ENCODE data around the gene ZNF132. TPM values are rescaled to one million over a fixed set of nuclear protein-coding genes. Genes with fewer than 3 reads are reported as not detected.

The ZNF132 gene
- total and polyA plus RNA-seq, 9 of the 15 experiments (the other 6 are each of a cell fraction or from before 2014, with no cell fraction given): 0.03 to 0.42 (median 0.10) TPM; not detected in 5

DNA sequence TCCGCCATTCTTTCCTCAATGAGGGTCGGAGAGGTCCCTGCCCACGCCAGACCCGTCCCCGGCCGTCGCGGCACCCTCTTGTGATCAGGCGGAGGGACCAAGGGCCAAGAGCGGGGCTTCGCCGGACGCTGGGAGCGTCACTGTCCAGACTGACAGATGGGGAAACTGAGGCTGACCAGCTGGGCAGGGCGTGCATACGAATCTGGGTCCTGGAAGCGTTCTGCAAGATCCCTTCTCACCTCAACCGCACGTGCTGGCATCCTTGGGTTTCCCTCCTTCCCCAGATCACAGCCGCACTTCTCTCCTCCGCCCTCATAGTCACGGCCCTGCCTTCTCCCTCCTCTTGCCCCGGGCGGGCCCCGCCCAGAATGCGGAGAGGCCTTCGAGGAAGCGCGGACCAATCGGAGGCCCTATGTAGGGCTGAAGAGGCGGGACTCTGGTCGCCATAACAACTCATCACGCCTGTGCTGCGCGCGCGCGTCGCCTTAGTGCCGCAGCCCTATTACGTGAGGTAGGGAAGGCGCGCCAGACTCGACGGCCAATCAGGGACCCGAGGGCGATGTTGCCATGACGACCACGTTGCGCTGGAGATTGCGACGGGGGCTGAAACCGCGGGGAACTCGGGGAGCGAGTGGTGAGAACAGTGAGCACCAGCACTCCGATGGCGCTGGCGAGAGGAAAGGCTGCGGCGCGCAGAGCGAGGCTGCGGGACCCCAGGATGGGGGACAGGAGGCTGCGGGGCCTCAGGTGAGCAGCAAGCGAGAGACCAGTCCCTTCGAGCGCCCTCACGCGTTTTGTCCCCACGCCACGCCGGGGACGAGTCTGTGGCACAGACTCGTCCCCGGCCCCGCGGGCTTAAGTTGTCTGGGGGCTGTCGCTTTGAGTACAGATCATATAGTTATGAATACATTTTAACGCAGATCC is 38.8 kb downstream of the ZNF132 start:
- H3K27me3 ChIP-seq (ENCODE audit: control insufficient read depth in 2 of 2, insufficient read depth in 2 of 2, low read length in 2 of 2): no peaks in the 10 kb centered on the region
- intact Hi-C loops (cut with micrococcal nuclease): loop anchor here (2.0 to 10.0 kb wide), 2 partner anchors 176 to 218 kb away; partner anchors contain the start of genes ZNF274 and ZNF544
- peaks cover 24% of the 10 kb centered on the region for H3K79me2 ChIP-seq (ENCODE audit: control insufficient read depth, insufficient read depth, low read length)
- ATAC-seq (peak; percentile 97), DNase-seq (ENCODE audit: extremely low read depth in 1 of 4, low spot score in 3 of 4) (peak; percentile 97 to 100 (median 98)), FAIRE-seq (peak; percentile 100)
- CTCF ChIA-PET (ENCODE audit: low intra/inter-chr PET ratio): no interaction called here
- no peaks in the 10 kb centered on the region for H3K9me1 ChIP-seq (ENCODE audit: control insufficient read depth, insufficient read depth, low read length)
- no peaks in the 10 kb centered on the region for H4K20me1 ChIP-seq (replicated peaks; ENCODE audit: control insufficient read depth, insufficient read depth, low read length)
- H3K4me3 ChIP-seq: peak overlapping the region; percentile 72
- TSS peak; percentile 61 for BruUV-seq (replicated peaks)
- H3K4me2 ChIP-seq (ENCODE audit: insufficient read depth, low read length): peak overlapping the region; percentile 85
- in situ Hi-C loops (cut with MboI): no loop called here
- H2AFZ ChIP-seq (ENCODE audit: low read depth, low read length): peak overlapping the region; percentile 90
- H3K9ac ChIP-seq (ENCODE audit: insufficient read depth in 1 of 2, low read depth in 2 of 2, low read length in 2 of 2): peak overlapping the region; percentile 70 to 91
- POLR2A ChIA-PET: interaction anchor here (1.0 to 1.6 kb wide), 2 partner anchors 10 to 13 kb away, joined by 3 to 8 read pairs; no protein-coding TSS in a partner anchor
- H3K27ac ChIP-seq (ENCODE audit: extremely low read depth, low read depth, low read length): peak overlapping the region; percentile 70
- no peaks in the 10 kb centered on the region for H3K36me3 ChIP-seq (ENCODE audit: control insufficient read depth, insufficient read depth, low read length)
- H3K4me1 ChIP-seq (replicated peaks in 1 of 2; ENCODE audit: control insufficient read depth in 2 of 2, insufficient read depth in 2 of 2, low read length in 2 of 2): peaks cover 26 to 56% of the 10 kb centered on the region in 2 experiments
- under 1% methylated on average over 69 of the region's 80 CpGs for WGBS (ENCODE audit: insufficient coverage, low coverage, missing lambda C conversion rate)
- no peaks in the 10 kb centered on the region for H3K9me3 ChIP-seq (replicated peaks; ENCODE audit: control insufficient read depth, insufficient read depth, low read depth, low read length)
- TF ChIP-seq LCOR (CRISPR knock-in tag; IDR thresholded peaks at IDR 0.05) (0 out of 2 replicates have a peak, but pooled peaks have one; percentile 64), GATA2 (CRISPR knock-in tag; IDR thresholded peaks at IDR 0.05) (no peak), HNRNPUL1 (IDR thresholded peaks at IDR 0.05; ENCODE audit: low read length) (no peak), KLF10 (CRISPR knock-in tag; IDR thresholded peaks at IDR 0.05) (no peak), ZNF644 (tag; IDR thresholded peaks at IDR 0.05; ENCODE audit: low read depth) (no peak), RBM22 (IDR thresholded peaks at IDR 0.05; ENCODE audit: low read depth, low read length, poor library complexity, severe bottlenecking) (peak; percentile 100), DDX20 (tag; IDR thresholded peaks at IDR 0.05; ENCODE audit: low read depth) (no peak), CREM (IDR thresholded peaks at IDR 0.05; ENCODE audit: low read depth) (peak; percentile 99), SAFB2 (IDR thresholded peaks at IDR 0.05; ENCODE audit: borderline replicate concordance, low read depth, low read length, severe bottlenecking) (no peak), POLR2AphosphoS5 (IDR thresholded peaks at IDR 0.05; ENCODE audit: control insufficient read depth, insufficient read depth, low read depth, low read length) (peak; percentile 89), RCOR1 (IDR thresholded peaks at IDR 0.05; ENCODE audit: borderline replicate concordance in 1 of 2, low read depth in 2 of 2, low read length in 2 of 2) (peak in 1 of 2 experiments; percentile 29; a peak in 2 of 4 replicates)
- TF ChIP-seq, protein P1, sequence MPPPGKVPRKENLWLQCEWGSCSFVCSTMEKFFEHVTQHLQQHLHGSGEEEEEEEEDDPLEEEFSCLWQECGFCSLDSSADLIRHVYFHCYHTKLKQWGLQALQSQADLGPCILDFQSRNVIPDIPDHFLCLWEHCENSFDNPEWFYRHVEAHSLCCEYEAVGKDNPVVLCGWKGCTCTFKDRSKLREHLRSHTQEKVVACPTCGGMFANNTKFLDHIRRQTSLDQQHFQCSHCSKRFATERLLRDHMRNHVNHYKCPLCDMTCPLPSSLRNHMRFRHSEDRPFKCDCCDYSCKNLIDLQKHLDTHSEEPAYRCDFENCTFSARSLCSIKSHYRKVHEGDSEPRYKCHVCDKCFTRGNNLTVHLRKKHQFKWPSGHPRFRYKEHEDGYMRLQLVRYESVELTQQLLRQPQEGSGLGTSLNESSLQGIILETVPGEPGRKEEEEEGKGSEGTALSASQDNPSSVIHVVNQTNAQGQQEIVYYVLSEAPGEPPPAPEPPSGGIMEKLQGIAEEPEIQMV (tag; conservative IDR thresholded peaks at IDR 0.05; ENCODE audit: low read depth): no peak
- TF ChIP-seq, protein P2, sequence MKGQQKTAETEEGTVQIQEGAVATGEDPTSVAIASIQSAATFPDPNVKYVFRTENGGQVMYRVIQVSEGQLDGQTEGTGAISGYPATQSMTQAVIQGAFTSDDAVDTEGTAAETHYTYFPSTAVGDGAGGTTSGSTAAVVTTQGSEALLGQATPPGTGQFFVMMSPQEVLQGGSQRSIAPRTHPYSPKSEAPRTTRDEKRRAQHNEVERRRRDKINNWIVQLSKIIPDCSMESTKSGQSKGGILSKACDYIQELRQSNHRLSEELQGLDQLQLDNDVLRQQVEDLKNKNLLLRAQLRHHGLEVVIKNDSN (CRISPR knock-in tag; IDR thresholded peaks at IDR 0.05): 0 out of 2 replicates have a peak, but pooled peaks have one; percentile 32
- TF ChIP-seq, protein P3, sequence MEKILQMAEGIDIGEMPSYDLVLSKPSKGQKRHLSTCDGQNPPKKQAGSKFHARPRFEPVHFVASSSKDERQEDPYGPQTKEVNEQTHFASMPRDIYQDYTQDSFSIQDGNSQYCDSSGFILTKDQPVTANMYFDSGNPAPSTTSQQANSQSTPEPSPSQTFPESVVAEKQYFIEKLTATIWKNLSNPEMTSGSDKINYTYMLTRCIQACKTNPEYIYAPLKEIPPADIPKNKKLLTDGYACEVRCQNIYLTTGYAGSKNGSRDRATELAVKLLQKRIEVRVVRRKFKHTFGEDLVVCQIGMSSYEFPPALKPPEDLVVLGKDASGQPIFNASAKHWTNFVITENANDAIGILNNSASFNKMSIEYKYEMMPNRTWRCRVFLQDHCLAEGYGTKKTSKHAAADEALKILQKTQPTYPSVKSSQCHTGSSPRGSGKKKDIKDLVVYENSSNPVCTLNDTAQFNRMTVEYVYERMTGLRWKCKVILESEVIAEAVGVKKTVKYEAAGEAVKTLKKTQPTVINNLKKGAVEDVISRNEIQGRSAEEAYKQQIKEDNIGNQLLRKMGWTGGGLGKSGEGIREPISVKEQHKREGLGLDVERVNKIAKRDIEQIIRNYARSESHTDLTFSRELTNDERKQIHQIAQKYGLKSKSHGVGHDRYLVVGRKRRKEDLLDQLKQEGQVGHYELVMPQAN (IDR thresholded peaks at IDR 0.05; ENCODE audit: borderline replicate concordance): peak; percentile 62; the same call in 1 of the 2 replicates
- TF ChIP-seq, protein P4, sequence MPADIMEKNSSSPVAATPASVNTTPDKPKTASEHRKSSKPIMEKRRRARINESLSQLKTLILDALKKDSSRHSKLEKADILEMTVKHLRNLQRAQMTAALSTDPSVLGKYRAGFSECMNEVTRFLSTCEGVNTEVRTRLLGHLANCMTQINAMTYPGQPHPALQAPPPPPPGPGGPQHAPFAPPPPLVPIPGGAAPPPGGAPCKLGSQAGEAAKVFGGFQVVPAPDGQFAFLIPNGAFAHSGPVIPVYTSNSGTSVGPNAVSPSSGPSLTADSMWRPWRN (IDR thresholded peaks at IDR 0.05; ENCODE audit: low read depth): no peak

Measured in K562 (cell line).